C4-2B (cell line): ENCODE measurements around the gene POLA2.

Experiments used
- ZFX ChIP-seq: fragments of 450-650 bp; IDR thresholded peaks from 2 replicates; pipeline ENCODE4 v1.6.1; 2017
- TF ChIP-seq, protein P1 (sequence below): fragments of 450-650 bp; conservative IDR thresholded peaks from 2 replicates; pipeline ENCODE4 v1.5.1; 2017; ENCODE audit warnings: mild to moderate bottlenecking

DNA sequence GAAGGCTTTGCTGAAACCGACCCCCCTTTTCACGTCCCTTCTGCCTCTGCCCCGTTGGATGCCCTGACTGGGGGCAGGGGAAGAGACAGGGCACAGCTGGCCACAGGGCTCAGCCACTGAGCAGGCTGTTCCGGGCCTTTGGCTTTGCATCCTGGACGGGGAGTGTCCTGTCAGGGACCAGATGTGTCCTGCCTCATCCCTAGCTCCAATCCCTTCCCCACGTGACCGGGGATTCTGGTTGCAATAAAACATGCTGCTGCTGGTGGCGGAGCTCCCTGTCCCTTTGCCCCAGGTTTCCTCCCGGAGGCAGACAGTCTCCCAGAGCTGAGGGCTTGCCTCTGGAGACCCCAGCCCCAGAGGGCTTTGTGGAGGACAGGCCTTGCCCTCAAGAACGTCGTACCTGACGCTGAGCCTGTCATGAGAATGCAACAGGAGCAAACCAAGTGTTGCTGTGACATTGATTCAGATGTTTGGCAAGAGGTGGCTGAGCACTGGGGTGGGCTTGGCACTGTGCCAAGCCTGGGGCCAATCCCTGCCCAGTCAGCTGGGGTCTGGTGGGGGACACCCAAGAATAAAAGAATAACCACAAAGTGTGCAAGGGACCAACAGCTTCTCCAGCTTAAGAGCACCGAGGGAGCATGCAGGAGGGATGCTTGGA, 60.2 kb downstream of the POLA2 start:
- TF ChIP-seq, protein P1, sequence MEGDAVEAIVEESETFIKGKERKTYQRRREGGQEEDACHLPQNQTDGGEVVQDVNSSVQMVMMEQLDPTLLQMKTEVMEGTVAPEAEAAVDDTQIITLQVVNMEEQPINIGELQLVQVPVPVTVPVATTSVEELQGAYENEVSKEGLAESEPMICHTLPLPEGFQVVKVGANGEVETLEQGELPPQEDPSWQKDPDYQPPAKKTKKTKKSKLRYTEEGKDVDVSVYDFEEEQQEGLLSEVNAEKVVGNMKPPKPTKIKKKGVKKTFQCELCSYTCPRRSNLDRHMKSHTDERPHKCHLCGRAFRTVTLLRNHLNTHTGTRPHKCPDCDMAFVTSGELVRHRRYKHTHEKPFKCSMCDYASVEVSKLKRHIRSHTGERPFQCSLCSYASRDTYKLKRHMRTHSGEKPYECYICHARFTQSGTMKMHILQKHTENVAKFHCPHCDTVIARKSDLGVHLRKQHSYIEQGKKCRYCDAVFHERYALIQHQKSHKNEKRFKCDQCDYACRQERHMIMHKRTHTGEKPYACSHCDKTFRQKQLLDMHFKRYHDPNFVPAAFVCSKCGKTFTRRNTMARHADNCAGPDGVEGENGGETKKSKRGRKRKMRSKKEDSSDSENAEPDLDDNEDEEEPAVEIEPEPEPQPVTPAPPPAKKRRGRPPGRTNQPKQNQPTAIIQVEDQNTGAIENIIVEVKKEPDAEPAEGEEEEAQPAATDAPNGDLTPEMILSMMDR, result no peak
- no peak for TF ChIP-seq ZFX
